Measurements from ENCODE around the gene PLEKHA4. TPM values are rescaled to one million over a fixed set of nuclear protein-coding genes. Genes with fewer than 3 reads are reported as not detected.

The PLEKHA4 gene
- total and polyA plus RNA-seq, 9 of the 15 experiments (the other 6 are each of a cell fraction or from before 2014, with no cell fraction given), result 0.07 to 30.8 (median 11.4) TPM

GRCh38 chr19:48795685-48796070, 72.7 kb downstream of the PLEKHA4 start:
- H3K4me2 ChIP-seq (ENCODE audit: insufficient read depth, low read length), result no peak overlapping the region
- H3K9me1 ChIP-seq (ENCODE audit: control insufficient read depth, insufficient read depth, low read length), result no peaks in the 10 kb centered on the region
- TF ChIP-seq CREB3L1 (IDR thresholded peaks at IDR 0.05; ENCODE audit: borderline replicate concordance, low read depth), result peak; percentile 5; the same call in 1 of the 2 replicates
- TF ChIP-seq CGGBP1 (CRISPR knock-in tag; IDR thresholded peaks at IDR 0.05), result no peak
- TF ChIP-seq MCM3 (IDR thresholded peaks at IDR 0.05), result no peak
- no peak for TF ChIP-seq KHSRP (IDR thresholded peaks at IDR 0.05)
- peak; percentile 74; the same call in 1 of the 2 replicates for TF ChIP-seq ZNF143 (CRISPR knock-in tag; IDR thresholded peaks at IDR 0.05)
- TF ChIP-seq SIN3A (IDR thresholded peaks at IDR 0.05; ENCODE audit: borderline replicate concordance in 2 of 2, control insufficient read depth in 1 of 2, low read depth in 2 of 2, low read length in 2 of 2), result no peak
- peak; percentile 2; the same call in 1 of the 2 replicates for TF ChIP-seq ZFX (CRISPR knock-in tag; IDR thresholded peaks at IDR 0.05)
- 0 out of 2 replicates have a peak, but pooled peaks have one; percentile 3 for TF ChIP-seq ZBTB17 (CRISPR knock-in tag; IDR thresholded peaks at IDR 0.05)
- TF ChIP-seq GABPB1 (CRISPR knock-in tag; IDR thresholded peaks at IDR 0.05), result peak; percentile 2; the same call in 1 of the 2 replicates
- TF ChIP-seq BCOR (IDR thresholded peaks at IDR 0.05), result no peak
- TF ChIP-seq E2F1 (CRISPR knock-in tag; IDR thresholded peaks at IDR 0.05), result 0 out of 2 replicates have a peak, but pooled peaks have one; percentile 2
- DNase-seq (ENCODE audit: extremely low read depth in 1 of 4, low spot score in 3 of 4), result peak in 2 of 4 experiments; percentile 10
- BruUV-seq (replicated peaks), result no TSS peak
- no peaks in the 10 kb centered on the region for H4K20me1 ChIP-seq (replicated peaks; ENCODE audit: control insufficient read depth, insufficient read depth, low read length)
- no peaks in the 10 kb centered on the region for H3K27me3 ChIP-seq (ENCODE audit: control insufficient read depth in 2 of 2, insufficient read depth in 2 of 2, low read length in 2 of 2)
- no peak overlapping the region for H2AFZ ChIP-seq (ENCODE audit: low read depth, low read length)
- ChIA-PET POLR2A (interaction anchor here (0.6 to 2.7 kb wide), 19 partner anchors 9 to 278 kb away, joined by 3 to 18 read pairs (median 4); partner anchors contain the start of gene BCAT2), CTCF (ENCODE audit: low intra/inter-chr PET ratio) (interaction anchor here (0.6 to 3.0 kb wide), 6 partner anchors 40 to 529 kb away, joined by 3 to 36 read pairs (median 8); partner anchors contain the start of gene HSD17B14)
- in situ Hi-C loops (cut with MboI), result loop anchor here (10.0 kb wide), 1 partner anchor 429 kb away; no protein-coding TSS in a partner anchor
- H3K4me1 ChIP-seq (replicated peaks in 1 of 2; ENCODE audit: control insufficient read depth in 2 of 2, insufficient read depth in 2 of 2, low read length in 2 of 2), result peaks cover 3 to 24% of the 10 kb centered on the region in 2 experiments; a peak in 4 of 5 replicates
- no peak for FAIRE-seq
- intact Hi-C loops (cut with micrococcal nuclease), result loop anchor here (1.0 to 2.0 kb wide), 2 partner anchors 40 to 175 kb away; no protein-coding TSS in a partner anchor
- H3K27ac ChIP-seq (ENCODE audit: extremely low read depth, low read depth, low read length), result no peak overlapping the region
- H3K9me3 ChIP-seq (replicated peaks; ENCODE audit: control insufficient read depth, insufficient read depth, low read depth, low read length), result no peaks in the 10 kb centered on the region
- peaks cover 16% of the 10 kb centered on the region; the same call in 1 of the 3 replicates for H3K36me3 ChIP-seq (ENCODE audit: control insufficient read depth, insufficient read depth, low read length)
- no peaks in the 10 kb centered on the region for H3K79me2 ChIP-seq (ENCODE audit: control insufficient read depth, insufficient read depth, low read length)
- no peak for ATAC-seq
- 88% methylated on average over 2 of the region's 2 CpGs for WGBS (ENCODE audit: insufficient coverage, low coverage, missing lambda C conversion rate)
- no peak overlapping the region for H3K4me3 ChIP-seq
- no peak overlapping the region for H3K9ac ChIP-seq (ENCODE audit: insufficient read depth in 1 of 2, low read depth in 2 of 2, low read length in 2 of 2)
